ENCODE measurements around the gene ANO4.

Gene ANO4

DNA sequence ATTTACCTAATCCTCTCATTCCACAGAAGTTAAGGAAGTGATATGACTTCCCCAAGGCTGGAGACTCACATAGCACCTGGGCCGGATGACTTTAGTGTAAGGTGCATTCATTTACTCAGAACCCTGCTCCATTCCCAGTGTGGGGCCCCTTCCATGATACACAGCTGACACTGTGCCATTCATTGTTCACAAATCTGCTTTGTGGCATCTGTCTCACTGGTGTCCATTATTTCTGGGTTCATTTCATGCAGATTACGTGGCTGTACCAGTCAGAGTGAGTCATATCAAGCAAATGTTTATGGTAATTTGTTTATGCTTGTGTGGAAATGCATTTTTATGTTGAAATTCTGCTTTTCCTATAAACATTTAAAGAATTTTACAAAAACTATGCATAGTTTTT, 5.2 kb downstream of the ANO4 start:
- Histone ChIP-seq H3K36me3 (ENCODE audit: insufficient read depth, low read length) (no peaks in the 10 kb centered on the region), H3K4me3 (ENCODE audit: low read length, poor library complexity, severe bottlenecking) (no peak overlapping the region), H3K9me2 (replicated peaks; ENCODE audit: low read depth, low read length) (no peaks in the 10 kb centered on the region), H2AFZ (ENCODE audit: low read length) (no peak overlapping the region), H4K20me1 (ENCODE audit: insufficient read depth, low read length, poor library complexity, severe bottlenecking) (no peaks in the 10 kb centered on the region), H3K9me3 (ENCODE audit: insufficient read depth, low read depth, low read length) (no peaks in the 10 kb centered on the region), H3K27me3 (ENCODE audit: insufficient read depth, low read length, poor library complexity, severe bottlenecking) (no peaks in the 10 kb centered on the region), H3K79me2 (ENCODE audit: insufficient read depth, low read length) (no peaks in the 10 kb centered on the region), H3K4me2 (ENCODE audit: low read depth, low read length, poor library complexity, severe bottlenecking) (no peak overlapping the region), H3F3A (ENCODE audit: low read depth) (no peaks in the 10 kb centered on the region), H3K4me1 (ENCODE audit: insufficient read depth, low read length, poor library complexity, severe bottlenecking) (no peaks in the 10 kb centered on the region), H3K9ac (ENCODE audit: low read depth, low read length, poor library complexity, severe bottlenecking) (no peak overlapping the region)
- TF ChIP-seq, protein P1, sequence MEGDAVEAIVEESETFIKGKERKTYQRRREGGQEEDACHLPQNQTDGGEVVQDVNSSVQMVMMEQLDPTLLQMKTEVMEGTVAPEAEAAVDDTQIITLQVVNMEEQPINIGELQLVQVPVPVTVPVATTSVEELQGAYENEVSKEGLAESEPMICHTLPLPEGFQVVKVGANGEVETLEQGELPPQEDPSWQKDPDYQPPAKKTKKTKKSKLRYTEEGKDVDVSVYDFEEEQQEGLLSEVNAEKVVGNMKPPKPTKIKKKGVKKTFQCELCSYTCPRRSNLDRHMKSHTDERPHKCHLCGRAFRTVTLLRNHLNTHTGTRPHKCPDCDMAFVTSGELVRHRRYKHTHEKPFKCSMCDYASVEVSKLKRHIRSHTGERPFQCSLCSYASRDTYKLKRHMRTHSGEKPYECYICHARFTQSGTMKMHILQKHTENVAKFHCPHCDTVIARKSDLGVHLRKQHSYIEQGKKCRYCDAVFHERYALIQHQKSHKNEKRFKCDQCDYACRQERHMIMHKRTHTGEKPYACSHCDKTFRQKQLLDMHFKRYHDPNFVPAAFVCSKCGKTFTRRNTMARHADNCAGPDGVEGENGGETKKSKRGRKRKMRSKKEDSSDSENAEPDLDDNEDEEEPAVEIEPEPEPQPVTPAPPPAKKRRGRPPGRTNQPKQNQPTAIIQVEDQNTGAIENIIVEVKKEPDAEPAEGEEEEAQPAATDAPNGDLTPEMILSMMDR (conservative IDR thresholded peaks at IDR 0.05; ENCODE audit: low read length): no peak
- no peak for TF ChIP-seq EZH2phosphoT487 (IDR thresholded peaks at IDR 0.05; ENCODE audit: borderline replicate concordance)

DNA sequence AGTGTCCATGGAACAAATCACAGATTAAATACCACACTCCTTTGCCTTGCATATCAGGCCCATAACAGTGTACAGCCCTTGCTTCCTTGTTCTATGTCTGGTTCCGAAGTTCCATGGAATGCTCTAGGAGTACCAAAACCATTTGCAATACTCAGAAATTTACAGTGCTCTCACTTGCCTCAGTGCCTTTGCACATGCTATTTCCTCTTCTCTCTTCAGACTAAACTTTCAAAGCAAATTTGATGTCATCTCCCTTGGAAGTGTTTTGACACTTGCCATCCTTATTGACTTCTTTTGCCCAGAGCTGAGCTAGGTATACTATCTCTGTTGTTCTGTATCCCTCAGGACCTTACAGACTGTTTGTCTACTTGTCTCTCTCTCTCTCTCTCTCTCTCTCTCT, 6.1 kb downstream of the ANO4 start:
- H3K4me3 ChIP-seq (ENCODE audit: low read length, poor library complexity, severe bottlenecking): no peak overlapping the region
- H3K27me3 ChIP-seq (ENCODE audit: insufficient read depth, low read length, poor library complexity, severe bottlenecking): no peaks in the 10 kb centered on the region
- TF ChIP-seq EZH2phosphoT487 (IDR thresholded peaks at IDR 0.05; ENCODE audit: borderline replicate concordance): no peak
- TF ChIP-seq, protein P1 (conservative IDR thresholded peaks at IDR 0.05; ENCODE audit: low read length): no peak
- no peaks in the 10 kb centered on the region for H4K20me1 ChIP-seq (ENCODE audit: insufficient read depth, low read length, poor library complexity, severe bottlenecking)
- no peaks in the 10 kb centered on the region for H3K9me3 ChIP-seq (ENCODE audit: insufficient read depth, low read depth, low read length)
- no peaks in the 10 kb centered on the region for H3K36me3 ChIP-seq (ENCODE audit: insufficient read depth, low read length)
- no peaks in the 10 kb centered on the region for H3K4me1 ChIP-seq (ENCODE audit: insufficient read depth, low read length, poor library complexity, severe bottlenecking)
- no peaks in the 10 kb centered on the region for H3K9me2 ChIP-seq (replicated peaks; ENCODE audit: low read depth, low read length)
- no peaks in the 10 kb centered on the region for H3F3A ChIP-seq (ENCODE audit: low read depth)
- H3K9ac ChIP-seq (ENCODE audit: low read depth, low read length, poor library complexity, severe bottlenecking): no peak overlapping the region
- H3K79me2 ChIP-seq (ENCODE audit: insufficient read depth, low read length): no peaks in the 10 kb centered on the region
- H3K4me2 ChIP-seq (ENCODE audit: low read depth, low read length, poor library complexity, severe bottlenecking): no peak overlapping the region
- H2AFZ ChIP-seq (ENCODE audit: low read length): no peak overlapping the region

DNA sequence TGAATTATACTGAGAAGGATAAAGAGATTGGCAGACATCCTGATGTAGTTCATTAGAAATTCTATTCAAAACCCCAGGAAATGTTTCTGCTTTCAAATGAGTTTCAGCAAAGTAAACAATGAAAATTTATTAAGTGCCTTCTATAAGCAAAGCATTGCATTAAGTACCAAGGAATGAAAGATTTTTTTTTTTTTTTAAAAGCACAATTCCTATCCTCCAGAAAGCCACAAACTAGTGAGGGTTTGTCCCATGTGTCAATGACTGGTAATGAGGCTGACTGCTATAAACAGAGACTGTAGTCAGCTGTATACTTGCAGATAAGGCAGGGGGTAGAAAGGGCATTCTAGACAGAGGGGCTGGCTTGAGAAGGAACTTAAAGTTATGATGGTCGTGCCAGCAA, 6.7 kb downstream of the ANO4 start:
- Histone ChIP-seq H3K4me3 (ENCODE audit: low read length, poor library complexity, severe bottlenecking) (no peak overlapping the region), H3K36me3 (ENCODE audit: insufficient read depth, low read length) (no peaks in the 10 kb centered on the region), H3K9me3 (ENCODE audit: insufficient read depth, low read depth, low read length) (no peaks in the 10 kb centered on the region), H3K9ac (ENCODE audit: low read depth, low read length, poor library complexity, severe bottlenecking) (no peak overlapping the region), H3K4me2 (ENCODE audit: low read depth, low read length, poor library complexity, severe bottlenecking) (no peak overlapping the region), H3K27me3 (ENCODE audit: insufficient read depth, low read length, poor library complexity, severe bottlenecking) (no peaks in the 10 kb centered on the region), H3K4me1 (ENCODE audit: insufficient read depth, low read length, poor library complexity, severe bottlenecking) (no peaks in the 10 kb centered on the region), H3F3A (ENCODE audit: low read depth) (no peaks in the 10 kb centered on the region), H3K79me2 (ENCODE audit: insufficient read depth, low read length) (no peaks in the 10 kb centered on the region), H3K9me2 (replicated peaks; ENCODE audit: low read depth, low read length) (no peaks in the 10 kb centered on the region), H4K20me1 (ENCODE audit: insufficient read depth, low read length, poor library complexity, severe bottlenecking) (no peaks in the 10 kb centered on the region), H2AFZ (ENCODE audit: low read length) (no peak overlapping the region)
- no peak for TF ChIP-seq EZH2phosphoT487 (IDR thresholded peaks at IDR 0.05; ENCODE audit: borderline replicate concordance)
- TF ChIP-seq, protein P1 (conservative IDR thresholded peaks at IDR 0.05; ENCODE audit: low read length): no peak
